H1 (cell line): ENCODE data around the gene FBXL15. TPM values are rescaled to one million over a fixed set of nuclear protein-coding genes. Genes with fewer than 3 reads are reported as not detected.
A peak's percentile ranks its signal among the peaks of the same experiment; 100 is the strongest.

Source experiments
- CTCF ChIA-PET: fragments of 300-600 bp; sonication (Branson Sonifier 250); formaldehyde crosslinking; loops from one replicate; lab custom pipeline; 2021; ENCODE audit not compliant: partially characterized antibody; lab: Charles Lee
- POLR2A ChIA-PET: fragments of 300-600 bp; sonication (Branson Sonifier 250); formaldehyde crosslinking; loops from one replicate; lab custom pipeline; 2021; ENCODE audit warnings: inconsistent platforms; ENCODE audit not compliant: partially characterized antibody; lab: Charles Lee
- DNase-seq, 2 experiments: peaks; one replicate each; pipeline versions ENCODE4 v3.0.0 to v3.0.0-alpha.2; 2010 to 2022; ENCODE audit warnings: low spot score in 2 of 2, low read depth in 1 of 2, mixed read lengths in 1 of 2
- FAIRE-seq: peaks from 2 replicates; lab custom pipeline; 2011; peaks lifted over from hg19 to GRCh38; lab: Jason Lieb, UNC
- H2AFZ ChIP-seq: 2 replicates; pipeline ENCODE4 v1.8.1; 2012; ENCODE audit warnings: low read length, inconsistent platforms
- H2AK5ac ChIP-seq: 2 replicates; pipeline ENCODE4 v1.6.1; 2013; ENCODE audit warnings: low read depth, low read length
- H2BK120ac ChIP-seq: replicated peaks from 2 replicates; pipeline ENCODE3; 2013; ENCODE audit warnings: low read depth, low read length, inconsistent platforms
- H2BK12ac ChIP-seq: 2 replicates; pipeline ENCODE4 v1.6.1; 2013; ENCODE audit warnings: low read depth, low read length
- H2BK15ac ChIP-seq: 2 replicates; pipeline ENCODE4 v1.6.1; 2013; ENCODE audit warnings: low read length
- H2BK20ac ChIP-seq: 2 replicates; pipeline ENCODE4 v1.6.1; 2013; ENCODE audit warnings: low read length
- H2BK5ac ChIP-seq: 2 replicates; pipeline ENCODE4 v1.6.1; 2013; ENCODE audit warnings: low read depth, low read length
- H3K14ac ChIP-seq: 2 replicates; pipeline ENCODE4 v1.6.1; 2013; ENCODE audit warnings: inconsistent platforms; ENCODE audit not compliant: insufficient read length
- H3K18ac ChIP-seq: 2 replicates; pipeline ENCODE4 v1.6.1; 2013; ENCODE audit warnings: low read length; ENCODE audit errors: extremely low read depth
- H3K23ac ChIP-seq: 2 replicates; pipeline ENCODE4 v1.6.1; 2013; ENCODE audit warnings: inconsistent platforms; ENCODE audit not compliant: insufficient read length
- H3K23me2 ChIP-seq: 2 replicates; pipeline ENCODE4 v1.6.1; 2013; ENCODE audit warnings: low read depth, low read length
- H3K27ac ChIP-seq: 2 replicates; pipeline ENCODE4 v1.6.1; 2011; ENCODE audit warnings: low read depth, low read length, inconsistent platforms
- H3K27me3 ChIP-seq, 4 experiments: replicated peaks in 1 of 4; 1 replicate in 1 of 4; 2 replicates in 3 of 4; pipeline versions ENCODE4 v1.6.1 to v1.8.1; 2011 to 2013; ENCODE audit warnings: low read length in 3 of 4, mild to moderate bottlenecking in 3 of 4, inconsistent platforms in 2 of 4, mixed read lengths in 2 of 4, moderate library complexity in 1 of 4; ENCODE audit not compliant: control insufficient read depth in 3 of 4, insufficient read depth in 3 of 4; ENCODE audit errors: extremely low read depth in 1 of 4
- H3K36me3 ChIP-seq, 4 experiments: 2 replicates each; pipeline versions ENCODE4 v1.6.1 to v1.8.1; 2011 to 2013; ENCODE audit warnings: mild to moderate bottlenecking in 4 of 4, low read length in 3 of 4, moderate library complexity in 2 of 4, control low read depth in 1 of 4, inconsistent platforms in 1 of 4; ENCODE audit not compliant: insufficient read depth in 4 of 4, control insufficient read depth in 2 of 4
- H3K4ac ChIP-seq: replicated peaks from 2 replicates; pipeline ENCODE3; 2013; ENCODE audit warnings: low read length, low read depth, mixed read lengths, inconsistent platforms; ENCODE audit not compliant: insufficient read length
- H3K4me1 ChIP-seq, 4 experiments: replicated peaks in 1 of 4; 1 replicate in 1 of 4; 2 replicates in 3 of 4; pipeline versions ENCODE4 v1.6.1 to v1.8.1; 2011 to 2013; ENCODE audit warnings: low read length in 3 of 4, inconsistent platforms in 2 of 4, mixed read lengths in 1 of 4; ENCODE audit not compliant: insufficient read depth in 4 of 4, control insufficient read depth in 3 of 4
- H3K4me2 ChIP-seq, 2 experiments: 2 replicates each; pipeline versions ENCODE4 v1.6.1 to v1.8.1; 2011 to 2013; ENCODE audit warnings: low read depth in 2 of 2, low read length in 2 of 2, control low read depth in 1 of 2, inconsistent platforms in 1 of 2, mild to moderate bottlenecking in 1 of 2; ENCODE audit not compliant: insufficient read depth in 1 of 2
- H3K4me3 ChIP-seq, 4 experiments: fragments of 200-600, 300-600 bp in 1 of 4; sonication (generic), shearing (Covaris generic), sonication (Bioruptor Twin) in 1 of 4; 2 replicates each; pipeline versions ENCODE4 v1.5.1 to v1.8.1; 2011 to 2016; ENCODE audit warnings: low read length in 4 of 4, low read depth in 3 of 4, control low read depth in 2 of 4, inconsistent platforms in 2 of 4, mild to moderate bottlenecking in 2 of 4, mixed read lengths in 1 of 4, moderate library complexity in 1 of 4; ENCODE audit not compliant: insufficient read depth in 2 of 4; ENCODE audit errors: extremely low read depth in 1 of 4
- H3K56ac ChIP-seq: replicated peaks from 2 replicates; pipeline ENCODE3; 2013; ENCODE audit warnings: low read depth, mild to moderate bottlenecking, mixed read lengths, low read length, inconsistent platforms; ENCODE audit not compliant: insufficient read length
- H3K79me1 ChIP-seq: 2 replicates; pipeline ENCODE4 v1.6.1; 2013; ENCODE audit warnings: low read depth, low read length, control low read depth
- H3K79me2 ChIP-seq, 2 experiments: 2 replicates each; pipeline versions ENCODE4 v1.6.1 to v1.8.1; 2012 to 2013; ENCODE audit warnings: low read length in 2 of 2, mild to moderate bottlenecking in 2 of 2, inconsistent platforms in 1 of 2; ENCODE audit not compliant: insufficient read depth in 2 of 2, control insufficient read depth in 1 of 2
- H3K9ac ChIP-seq, 4 experiments: replicated peaks in 1 of 4; 1 replicate in 1 of 4; 2 replicates in 3 of 4; pipeline versions ENCODE4 v1.6.1 to v1.8.1; 2011 to 2013; ENCODE audit warnings: low read depth in 3 of 4, low read length in 3 of 4, control low read depth in 2 of 4, mild to moderate bottlenecking in 2 of 4, moderate library complexity in 2 of 4, inconsistent platforms in 1 of 4; ENCODE audit errors: extremely low read depth in 1 of 4
- H3K9me3 ChIP-seq, 2 experiments: 2 replicates each; pipeline versions ENCODE4 v1.6.1 to v1.8.1; 2012 to 2013; ENCODE audit warnings: mild to moderate bottlenecking in 2 of 2, moderate library complexity in 2 of 2, control low read depth in 1 of 2, inconsistent platforms in 1 of 2, low read depth in 1 of 2, low read length in 1 of 2, mixed read lengths in 1 of 2; ENCODE audit not compliant: insufficient read depth in 2 of 2
- H4K20me1 ChIP-seq, 2 experiments: replicated peaks in 1 of 2; 2 replicates each; pipeline versions ENCODE3 to v1.8.1; 2011 to 2013; ENCODE audit warnings: inconsistent platforms in 2 of 2, low read length in 2 of 2, mild to moderate bottlenecking in 1 of 2; ENCODE audit not compliant: insufficient read depth in 2 of 2, control insufficient read depth in 1 of 2
- H4K5ac ChIP-seq: 2 replicates; pipeline ENCODE4 v1.6.1; 2013; ENCODE audit warnings: low read length, low read depth, mixed read lengths, inconsistent platforms; ENCODE audit not compliant: insufficient read length
- H4K8ac ChIP-seq: 2 replicates; pipeline ENCODE4 v1.8.0; 2013; ENCODE audit warnings: mild to moderate bottlenecking, moderate library complexity, low read length, inconsistent platforms; ENCODE audit not compliant: insufficient read depth; ENCODE audit errors: extremely low read depth
- H4K91ac ChIP-seq: replicated peaks from 2 replicates; pipeline ENCODE3; 2013; ENCODE audit warnings: low read length, mixed read lengths, inconsistent platforms; ENCODE audit not compliant: insufficient read length
- CREB1 ChIP-seq: IDR thresholded peaks from 2 replicates; pipeline ENCODE4 v1.6.1; 2012; ENCODE audit warnings: inconsistent platforms
- CTCF ChIP-seq, 3 experiments: IDR thresholded peaks; 1 replicate in 2 of 3; 2 replicates in 1 of 3; pipeline versions ENCODE4 v1.5.1 to v1.6.1; 2011; ENCODE audit warnings: low read length in 3 of 3, mild to moderate bottlenecking in 3 of 3, inconsistent platforms in 2 of 3, low read depth in 1 of 3, moderate library complexity in 1 of 3; ENCODE audit not compliant: insufficient read depth in 1 of 3; ENCODE audit errors: control extremely low read depth in 1 of 3
- E2F6 ChIP-seq: IDR thresholded peaks from 2 replicates; pipeline ENCODE4 v1.6.1; 2012; ENCODE audit warnings: inconsistent platforms
- HDAC6 ChIP-seq: IDR thresholded peaks from one replicate; pipeline ENCODE4 v1.7.1; 2012; ENCODE audit warnings: low read depth, mild to moderate bottlenecking, inconsistent platforms, low read length, moderate library complexity
- KDM1A ChIP-seq: fragments of 200-600, 300-600 bp; sonication (generic); IDR thresholded peaks from 2 replicates; pipeline ENCODE4 v1.7.1; 2016; ENCODE audit warnings: mild to moderate bottlenecking, low read length, borderline replicate concordance
- KDM5A ChIP-seq: fragments of 200-600 bp; IDR thresholded peaks from 2 replicates; pipeline ENCODE4 v1.7.1; 2012; ENCODE audit warnings: mild to moderate bottlenecking, low read length, inconsistent platforms, mixed read lengths
- NRF1 ChIP-seq: IDR thresholded peaks from 2 replicates; pipeline ENCODE4 v1.6.1; 2011; ENCODE audit warnings: mild to moderate bottlenecking, low read depth, low read length, improper control_type of control experiment
- WGBS, 2 experiments: shearing (Covaris generic) in 1 of 2; methylation state at CpG; one replicate each; pipeline versions ENCODE4 v1.1.6 to v1.1.7; 2013 to 2015; ENCODE audit warnings: low lambda C conversion rate in 2 of 2, mixed read lengths in 2 of 2, inconsistent platforms in 1 of 2, low coverage in 1 of 2, missing lambda C conversion rate in 1 of 2; ENCODE audit not compliant: insufficient replicate concordance in 2 of 2, insufficient coverage in 1 of 2, insufficient read length in 1 of 2; ENCODE audit errors: extremely low coverage in 1 of 2, missing lambda C conversion rate in 1 of 2; 5-methylcytosine and 5-hydroxymethylcytosine counted together
- polyA plus RNA-seq, 7 experiments: library from polyadenylated mRNA; depleted of rRNA in 3 of 7; stranded (reverse) in 5 of 7; unstranded in 2 of 7; fragments of >200 nt in 5 of 7; fragments of 200-250 nt in 2 of 7; gene quantifications; 1 replicate in 5 of 7; 2 replicates in 1 of 7; 4 replicates in 1 of 7; pipeline versions ENCODE4 v1.2.1 to v1.2.3, GENCODE V29; 2011 to 2013; ENCODE audit warnings: missing spikeins in 2 of 7, mixed read lengths in 2 of 7
- total RNA-seq: library from RNA; stranded (reverse); fragmentation: NEBNext Ultra II Directional; extraction: Animal tissue kit (Norgen Biotek cat#: 25700); gene quantifications from 2 replicates; pipeline ENCODE4 v1.2.1, GENCODE V29; 2021

Gene FBXL15
- total and polyA plus RNA-seq, 2 of the 8 experiments (the other 6 are each of a cell fraction or from before 2014, with no cell fraction given) = 11.3 to 22.6 TPM

GRCh38 chr10:102449321-102450123, 28.9 kb downstream of the FBXL15 start:
- H2BK12ac ChIP-seq = peak overlapping the region; percentile 80; the same call in 1 of the 2 replicates
- DNase-seq (peak in 1 of 2 experiments; percentile 74), FAIRE-seq (no peak)
- ChIA-PET POLR2A (interaction anchor here (0.7 to 6.7 kb wide), 11 partner anchors 9 to 134 kb away, joined by 3 to 75 read pairs (median 7); partner anchors contain the start of genes CUEDC2 and FBXL15), CTCF (interaction anchor here (0.7 to 5.0 kb wide), 16 partner anchors 13 to 218 kb away, joined by 3 to 38 read pairs (median 4); partner anchors contain the start of genes FBXL15 and PITX3)
- 10% methylated on average over 28 of the region's 30 CpGs; no CpG with 5 or more reads in 1 of the 2 experiments for WGBS, 2 experiments
- H3K79me1 ChIP-seq = peaks cover 3% of the 10 kb centered on the region; the same call in 1 of the 2 replicates
- H3K9me3 ChIP-seq = no peaks in the 10 kb centered on the region
- peak overlapping the region; percentile 99 for H3K18ac ChIP-seq
- H3K4me3 ChIP-seq = peak overlapping the region; percentile 87 to 99 (median 98)
- H4K20me1 ChIP-seq = peaks cover 0 to 2% of the 10 kb centered on the region in 2 experiments
- peak overlapping the region; percentile 72 for H3K27ac ChIP-seq
- peak overlapping the region; percentile 62 to 96 (median 86) for H3K9ac ChIP-seq
- H3K27me3 ChIP-seq = no peaks in the 10 kb centered on the region
- H2AFZ ChIP-seq = peak overlapping the region; percentile 66
- peak overlapping the region; percentile 89; the same call in 1 of the 2 replicates for H4K8ac ChIP-seq
- peak overlapping the region; percentile 97 for H4K91ac ChIP-seq
- H3K4me2 ChIP-seq = peak overlapping the region; percentile 99 to 100
- peak overlapping the region; percentile 64 for H3K14ac ChIP-seq
- H2BK5ac ChIP-seq = peak overlapping the region; percentile 96
- peak overlapping the region; percentile 93; the same call in 1 of the 2 replicates for H2AK5ac ChIP-seq
- H3K4me1 ChIP-seq = peaks cover 5 to 23% (median 13%) of the 10 kb centered on the region in 4 experiments
- peaks cover 9% of the 10 kb centered on the region for H3K23me2 ChIP-seq
- peak overlapping the region; percentile 98; the same call in 1 of the 2 replicates for H2BK15ac ChIP-seq
- H2BK20ac ChIP-seq = no peak overlapping the region
- H3K4ac ChIP-seq = peak overlapping the region; percentile 82
- H3K79me2 ChIP-seq = peaks cover 0 to 18% of the 10 kb centered on the region in 2 experiments; a peak in 2 of 4 replicates
- H4K5ac ChIP-seq = peak overlapping the region; percentile 85
- peaks cover 0 to 20% (median 2%) of the 10 kb centered on the region in 4 experiments; a peak in 4 of 8 replicates for H3K36me3 ChIP-seq
- H3K56ac ChIP-seq = peak overlapping the region; percentile 83
- H2BK120ac ChIP-seq = peak overlapping the region; percentile 79
- peak overlapping the region; percentile 36 for H3K23ac ChIP-seq
- TF ChIP-seq CREB1 (no peak), KDM5A (no peak), KDM1A (no peak), NRF1 (no peak), E2F6 (peak; percentile 54; the same call in 1 of the 2 replicates), CTCF (IDR thresholded peaks at IDR 0.05; ENCODE audit: control extremely low read depth in 1 of 3, insufficient read depth in 1 of 3, low read depth in 1 of 3, low read length in 3 of 3) (no peak), HDAC6 (no peak)
